Thyroid gland (tissue), 4 donors: Measurements from ENCODE around the gene OBSL1. TPM values are rescaled to one million over a fixed set of nuclear protein-coding genes. Genes with fewer than 3 reads are reported as not detected.

Source experiments
- DNase-seq, 2 donors: peaks; one replicate each; pipeline ENCODE4 v3.0.0-alpha.2; 2019
- H3K27ac ChIP-seq, 3 donors: fragments of 200-600 bp; sonication (generic); 1 replicate in 2 of 3; 2 replicates in 1 of 3; pipeline ENCODE4 v1.5.1; 2016 to 2019; ENCODE audit warnings: mild to moderate bottlenecking in 1 of 3, moderate library complexity in 1 of 3
- H3K27me3 ChIP-seq: fragments of 200-600 bp; sonication (generic); one replicate; pipeline ENCODE4 v1.5.1; 2019
- H3K36me3 ChIP-seq, 2 donors: fragments of 200-600 bp; sonication (generic); one replicate each; pipeline ENCODE4 v1.5.1; 2016 to 2019
- H3K4me1 ChIP-seq, 2 donors: fragments of 200-600 bp; sonication (generic); one replicate each; pipeline ENCODE4 v1.5.1; 2017 to 2019
- H3K4me3 ChIP-seq, 3 donors: fragments of 200-600 bp; sonication (generic); replicated peaks in 1 of 3; 1 replicate in 2 of 3; 2 replicates in 1 of 3; pipeline ENCODE4 v1.5.1; 2016; ENCODE audit warnings: mild to moderate bottlenecking in 1 of 3
- H3K9me3 ChIP-seq: fragments of 200-600 bp; sonication (generic); one replicate; pipeline ENCODE4 v1.5.1; 2017
- POLR2A ChIP-seq, 2 donors: fragments of 450-650 bp; IDR thresholded peaks; one replicate each; pipeline ENCODE4 v1.6.1; 2017; ENCODE audit warnings: antibody characterized with exemption in 2 of 2, mild to moderate bottlenecking in 2 of 2, moderate library complexity in 1 of 2
- WGBS, 2 donors: methylation state at CpG; one replicate each; pipeline ENCODE4 v1.1.5; 2017; 5-methylcytosine and 5-hydroxymethylcytosine counted together
- intact Hi-C: fragments of 100-400 bp; cut with DNase I; formaldehyde crosslinking; loops from one replicate; pipeline ENCODE4 v1.15.1; 2023
- total RNA-seq, 4 donors: library from RNA; depleted of rRNA; stranded (reverse); fragments of >200 nt; gene quantifications; one replicate each; pipeline ENCODE4 v1.2.3, GENCODE V29; 2016
- TF ChIP-seq, protein P1 (sequence below), 6 experiments: fragments of 200-600 bp in 3 of 6; fragments of 450-650 bp in 3 of 6; sonication (generic) in 3 of 6; IDR thresholded peaks; one replicate each; pipeline ENCODE4 v1.5.1; 2016 to 2019; ENCODE audit warnings: antibody characterized with exemption in 6 of 6, mild to moderate bottlenecking in 2 of 6, inconsistent platforms in 1 of 6, moderate library complexity in 1 of 6

Gene OBSL1
- total RNA-seq, 4 donors from 2014 or later: 142 to 200 (median 170) TPM

DNA sequence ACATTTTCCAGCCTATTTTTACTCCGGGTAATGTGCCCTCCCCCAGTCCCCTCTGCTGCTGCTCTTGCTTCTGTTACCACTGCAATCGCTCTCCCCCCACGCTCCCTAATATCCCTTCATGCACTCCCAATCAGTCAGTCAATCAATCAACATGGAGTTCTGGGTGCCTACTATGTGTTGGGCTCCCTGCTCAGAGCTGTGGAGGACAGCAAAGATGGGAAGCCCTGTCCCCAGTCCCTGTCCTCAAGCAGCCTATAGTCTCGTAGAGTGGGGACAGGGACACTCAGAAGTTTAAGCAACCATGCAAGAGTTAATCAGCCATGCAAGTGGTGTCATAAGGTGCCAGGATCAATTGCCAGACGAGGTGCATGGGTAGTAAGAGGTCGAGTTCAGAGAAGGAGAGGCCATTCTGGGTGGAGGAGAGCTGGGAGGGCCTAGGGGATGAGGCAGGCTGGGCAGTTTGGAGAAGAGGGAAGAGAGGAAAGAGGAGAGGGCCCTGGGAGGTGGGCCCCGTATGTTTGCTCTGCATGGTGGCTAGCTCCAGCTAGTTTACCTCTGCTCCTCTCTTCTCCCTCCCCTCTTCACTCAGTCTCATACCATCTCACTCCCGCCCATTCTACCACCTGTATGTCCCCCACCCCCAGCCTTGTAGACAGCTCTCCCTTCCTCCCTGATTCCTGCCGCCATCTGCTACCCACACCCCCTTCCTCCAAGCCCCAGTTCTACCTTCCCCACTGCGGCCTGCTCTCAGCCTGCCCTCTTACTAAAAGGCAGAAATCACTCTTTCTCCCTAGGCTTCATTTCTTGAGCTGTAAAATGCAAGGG, 53.2 kb downstream of the OBSL1 start:
- no peak overlapping the region for H3K27ac ChIP-seq
- 58 to 59% methylated on average over 10 of the region's 10 CpGs for WGBS, 2 donors
- DNase-seq: no peak
- no peak for TF ChIP-seq POLR2A (IDR thresholded peaks at IDR 0.05)
- H3K4me1 ChIP-seq: peaks cover 10 to 20% of the 10 kb centered on the region in 2 donors
- H3K9me3 ChIP-seq: no peaks in the 10 kb centered on the region
- H3K4me3 ChIP-seq: no peak overlapping the region
- peaks cover 13% of the 10 kb centered on the region for H3K27me3 ChIP-seq
- intact Hi-C loops: no loop called here
- no peaks in the 10 kb centered on the region for H3K36me3 ChIP-seq

DNA sequence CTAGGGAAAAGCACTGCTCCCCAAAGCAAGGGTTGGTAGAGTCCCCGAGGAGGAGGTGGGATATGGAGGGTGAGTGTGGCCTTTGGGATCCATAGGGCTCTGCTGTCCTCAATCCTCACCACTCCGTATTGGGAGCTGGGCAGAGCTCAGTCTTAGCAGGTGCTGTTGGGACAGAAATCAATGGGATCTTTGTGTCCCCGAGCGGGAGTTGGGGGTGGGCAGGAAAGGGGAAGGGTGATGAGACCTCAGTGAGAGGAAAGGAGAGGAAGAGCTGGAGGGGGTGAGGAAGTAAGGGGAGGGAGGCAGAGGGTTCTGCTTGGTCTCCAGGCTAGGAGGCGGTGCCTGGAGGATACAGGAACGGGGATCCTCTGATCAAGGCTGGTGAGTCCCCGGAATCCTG, 54.5 kb downstream of the OBSL1 start:
- H3K27me3 ChIP-seq: peaks cover 3% of the 10 kb centered on the region

DNA sequence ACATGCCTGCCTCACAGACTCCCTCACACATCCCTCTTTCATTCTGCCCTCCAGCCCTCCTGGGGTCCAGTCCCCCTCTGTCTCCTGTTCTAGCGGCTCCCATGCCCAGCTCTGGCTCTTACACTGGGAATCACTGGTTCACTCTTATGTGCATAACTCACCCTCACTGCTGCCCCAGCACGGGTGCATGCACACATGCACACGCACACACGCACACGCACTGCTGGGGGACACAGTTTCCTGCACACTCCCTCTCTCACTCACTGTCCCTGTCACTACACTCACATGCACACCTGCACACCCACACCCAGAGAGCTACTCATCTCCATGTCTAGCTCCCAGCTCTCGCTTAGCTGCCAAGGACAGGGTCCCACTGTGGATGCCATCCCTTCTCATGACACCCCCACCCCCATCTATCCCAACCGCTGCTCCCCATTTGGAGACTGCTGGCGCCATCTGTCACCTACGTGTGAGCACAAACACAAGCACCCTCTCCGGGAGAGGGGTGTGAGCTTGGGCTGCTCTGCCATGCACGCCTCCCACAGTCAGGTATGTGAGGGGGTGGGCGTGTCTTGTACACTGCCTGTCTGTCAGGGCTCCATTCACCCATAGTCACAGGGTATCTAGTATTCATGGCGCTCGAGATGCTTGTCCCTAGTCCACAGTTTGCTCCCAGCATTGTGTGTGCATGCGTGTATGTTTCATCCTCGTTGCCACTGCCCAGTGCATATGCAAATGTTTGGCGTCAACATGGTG, 55.3 kb downstream of the OBSL1 start:
- TF ChIP-seq, protein P1, sequence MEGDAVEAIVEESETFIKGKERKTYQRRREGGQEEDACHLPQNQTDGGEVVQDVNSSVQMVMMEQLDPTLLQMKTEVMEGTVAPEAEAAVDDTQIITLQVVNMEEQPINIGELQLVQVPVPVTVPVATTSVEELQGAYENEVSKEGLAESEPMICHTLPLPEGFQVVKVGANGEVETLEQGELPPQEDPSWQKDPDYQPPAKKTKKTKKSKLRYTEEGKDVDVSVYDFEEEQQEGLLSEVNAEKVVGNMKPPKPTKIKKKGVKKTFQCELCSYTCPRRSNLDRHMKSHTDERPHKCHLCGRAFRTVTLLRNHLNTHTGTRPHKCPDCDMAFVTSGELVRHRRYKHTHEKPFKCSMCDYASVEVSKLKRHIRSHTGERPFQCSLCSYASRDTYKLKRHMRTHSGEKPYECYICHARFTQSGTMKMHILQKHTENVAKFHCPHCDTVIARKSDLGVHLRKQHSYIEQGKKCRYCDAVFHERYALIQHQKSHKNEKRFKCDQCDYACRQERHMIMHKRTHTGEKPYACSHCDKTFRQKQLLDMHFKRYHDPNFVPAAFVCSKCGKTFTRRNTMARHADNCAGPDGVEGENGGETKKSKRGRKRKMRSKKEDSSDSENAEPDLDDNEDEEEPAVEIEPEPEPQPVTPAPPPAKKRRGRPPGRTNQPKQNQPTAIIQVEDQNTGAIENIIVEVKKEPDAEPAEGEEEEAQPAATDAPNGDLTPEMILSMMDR (IDR thresholded peaks at IDR 0.05): no peak
- no peak for TF ChIP-seq POLR2A (IDR thresholded peaks at IDR 0.05)
- H3K27me3 ChIP-seq: peaks cover 3% of the 10 kb centered on the region
- DNase-seq: no peak
- no peaks in the 10 kb centered on the region for H3K9me3 ChIP-seq
- 54 to 56% methylated on average over 17 of the region's 17 CpGs for WGBS, 2 donors
- no peak overlapping the region for H3K27ac ChIP-seq
- H3K4me3 ChIP-seq: no peak overlapping the region
- no peaks in the 10 kb centered on the region for H3K36me3 ChIP-seq
- peaks cover 0 to 7% of the 10 kb centered on the region in 2 donors for H3K4me1 ChIP-seq
- intact Hi-C loops: no loop called here

More for the DNA sequence above, 54.5 kb downstream of the OBSL1 start:
- 66% methylated on average over 7 of the region's 7 CpGs for WGBS, 2 donors
- Histone ChIP-seq H3K4me1 (peaks cover 0 to 8% of the 10 kb centered on the region in 2 donors), H3K36me3 (no peaks in the 10 kb centered on the region), H3K4me3 (no peak overlapping the region), H3K27ac (no peak overlapping the region), H3K9me3 (no peaks in the 10 kb centered on the region)
- intact Hi-C loops: no loop called here
- no peak for DNase-seq
- no peak for TF ChIP-seq POLR2A (IDR thresholded peaks at IDR 0.05)
- TF ChIP-seq, protein P1 (IDR thresholded peaks at IDR 0.05): no peak

DNA sequence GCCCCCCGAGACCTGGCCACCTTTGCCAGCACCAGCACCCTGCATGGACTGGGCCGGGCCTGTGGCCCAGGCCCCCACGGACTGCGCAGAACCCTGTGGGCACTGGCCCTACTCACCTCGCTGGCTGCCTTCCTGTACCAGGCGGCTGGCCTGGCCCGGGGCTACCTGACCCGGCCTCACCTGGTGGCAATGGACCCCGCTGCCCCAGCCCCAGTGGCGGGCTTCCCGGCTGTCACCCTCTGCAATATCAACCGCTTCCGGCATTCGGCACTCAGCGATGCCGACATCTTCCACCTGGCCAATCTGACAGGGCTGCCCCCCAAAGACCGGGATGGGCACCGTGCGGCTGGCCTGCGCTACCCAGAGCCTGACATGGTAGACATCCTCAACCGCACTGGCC, 56.5 kb downstream of the OBSL1 start:
- DNase-seq: no peak
- H3K4me3 ChIP-seq: no peak overlapping the region
- H3K27ac ChIP-seq: no peak overlapping the region
- peaks cover 3% of the 10 kb centered on the region for H3K27me3 ChIP-seq
- peaks cover 5 to 11% of the 10 kb centered on the region in 2 donors for H3K4me1 ChIP-seq
- TF ChIP-seq, protein P1 (IDR thresholded peaks at IDR 0.05): no peak
- intact Hi-C loops: no loop called here
- no peaks in the 10 kb centered on the region for H3K9me3 ChIP-seq
- no peaks in the 10 kb centered on the region for H3K36me3 ChIP-seq
- WGBS, 2 donors: 92 to 95% methylated on average over 13 to 16 of the region's 21 CpGs

DNA sequence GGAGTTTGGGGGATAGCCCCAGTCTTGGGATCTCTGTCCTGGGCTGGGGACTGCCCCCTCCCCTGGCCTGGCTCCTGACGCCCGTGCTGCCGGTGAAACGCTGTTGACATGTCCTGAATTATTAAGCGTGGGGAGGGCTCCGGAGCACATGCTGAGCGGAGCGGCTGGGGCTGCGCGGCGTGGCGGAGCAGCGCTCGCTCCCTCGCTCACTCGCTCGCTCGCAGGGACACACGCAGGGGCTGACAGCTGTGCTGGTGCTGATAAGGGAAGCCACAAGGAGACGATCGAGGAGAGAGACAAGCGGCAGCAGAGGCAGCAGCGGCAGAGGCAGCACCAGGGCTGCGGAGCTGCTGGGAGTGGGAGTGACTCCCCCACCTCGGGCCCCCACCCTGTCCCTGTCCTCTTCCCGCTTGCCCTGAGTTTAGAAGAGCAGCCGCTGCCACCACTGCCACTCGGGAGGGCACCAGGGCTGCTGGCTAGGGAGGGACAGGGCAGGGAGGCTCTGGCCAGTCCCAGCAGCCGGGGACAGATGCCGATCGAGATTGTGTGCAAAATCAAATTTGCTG, 57.1 kb downstream of the OBSL1 start, which contains the start of gene ASIC4:
Gene ASIC4, plus strand, starts transcription at position 287 of the 566 bp plus-strand sequence. Its CDS starts 243 bp downstream, at position 530.
- Histone ChIP-seq H3K27me3 (peaks cover 3% of the 10 kb centered on the region), H3K27ac (no peak within 1 kb of the TSS), H3K36me3 (no peaks in the 10 kb centered on the region), H3K4me1 (peaks cover 10 to 15% of the 10 kb centered on the region in 2 donors), H3K4me3 (no peak within 1 kb of the TSS), H3K9me3 (no peaks in the 10 kb centered on the region)
- intact Hi-C loops: no loop called here
- 6 to 9% methylated on average over 18 to 27 of the region's 31 CpGs for WGBS, 2 donors
- no peak for DNase-seq
- TF ChIP-seq, protein P1 (IDR thresholded peaks at IDR 0.05): no peak
- no peak for TF ChIP-seq POLR2A (IDR thresholded peaks at IDR 0.05)
